G401 (cell line): Measurements from ENCODE around the gene YPEL4. TPM values are rescaled to one million over a fixed set of nuclear protein-coding genes. Genes with fewer than 3 reads are reported as not detected.
A peak's percentile ranks its signal among the peaks of the same experiment; 100 is the strongest.

Experiments
- DNase-seq: peaks from one replicate; pipeline ENCODE4 v3.0.0-alpha.2; 2015; ENCODE audit warnings: low spot score
- in situ Hi-C: cut with HindIII; loops from 2 replicates; pipeline ENCODE4 v1.10.0; 2016; ENCODE audit warnings: low sequenced_read_pairs, mixed read lengths
- total RNA-seq: library from RNA; depleted of rRNA; stranded (reverse); fragments of >200 nt; shearing (Covaris generic); gene quantifications from 2 replicates; pipeline ENCODE4 v1.2.3, GENCODE V29; 2014

YPEL4 gene
- total RNA-seq, 1 experiment from 2014 or later: not detected

GRCh38 chr11:57638005-57638781 lies 11.5 kb downstream of the YPEL4 start:
- peak; percentile 96 for DNase-seq
- in situ Hi-C loops: no loop called here

- in situ Hi-C loops: no loop called here
Measured at GRCh38 chr11:57637626-57638004, 12.1 kb downstream of the YPEL4 start.

GRCh38 chr11:57635246-57635645 lies 14.5 kb downstream of the YPEL4 start:
- in situ Hi-C loops: no loop called here
- no peak for DNase-seq

More at GRCh38 chr11:57637626-57638004, 12.1 kb downstream of the YPEL4 start:
- DNase-seq: no peak

GRCh38 chr11:57634311-57634710 lies 15.4 kb downstream of the YPEL4 start:
- in situ Hi-C loops: no loop called here
- no peak for DNase-seq

GRCh38 chr11:57633394-57634070 lies 16.2 kb downstream of the YPEL4 start:
- DNase-seq: no peak
- in situ Hi-C loops: no loop called here

- in situ Hi-C loops: no loop called here
- no peak for DNase-seq
Measured at GRCh38 chr11:57632116-57632515, 17.6 kb downstream of the YPEL4 start.

GRCh38 chr11:57630171-57630570 lies 19.5 kb downstream of the YPEL4 start:
- no peak for DNase-seq
- in situ Hi-C loops: no loop called here

- DNase-seq: no peak
- in situ Hi-C loops: no loop called here
Measured at GRCh38 chr11:57626895-57627294, 22.8 kb downstream of the YPEL4 start.

GRCh38 chr11:57624864-57625263 lies 24.8 kb downstream of the YPEL4 start:
- no peak for DNase-seq
- in situ Hi-C loops: no loop called here

- in situ Hi-C loops: no loop called here
- no peak for DNase-seq
Measured at GRCh38 chr11:57622263-57622662, 27.4 kb downstream of the YPEL4 start.

- DNase-seq: no peak
- in situ Hi-C loops: no loop called here
Measured at GRCh38 chr11:57620467-57620866, 29.2 kb downstream of the YPEL4 start.

- in situ Hi-C loops: no loop called here
- DNase-seq: no peak
Measured at GRCh38 chr11:57619331-57619730, 30.4 kb downstream of the YPEL4 start.

GRCh38 chr11:57618438-57618837 lies 31.3 kb downstream of the YPEL4 start:
- DNase-seq: no peak
- in situ Hi-C loops: no loop called here

- in situ Hi-C loops: no loop called here
- DNase-seq: no peak
Measured at GRCh38 chr11:57616595-57616994, 33.1 kb downstream of the YPEL4 start.

- no peak for DNase-seq
- in situ Hi-C loops: no loop called here
Measured at GRCh38 chr11:57615308-57615707, 34.4 kb downstream of the YPEL4 start.

- DNase-seq: no peak
- in situ Hi-C loops: no loop called here
Measured at GRCh38 chr11:57614234-57614772, 35.4 kb downstream of the YPEL4 start.

GRCh38 chr11:57610170-57610569 lies 39.5 kb downstream of the YPEL4 start:
- no peak for DNase-seq
- in situ Hi-C loops: no loop called here

GRCh38 chr11:57605028-57605420 lies 44.7 kb downstream of the YPEL4 start:
- no peak for DNase-seq
- in situ Hi-C loops: no loop called here

- DNase-seq: no peak
Measured at GRCh38 chr11:57604296-57605027, 45.2 kb downstream of the YPEL4 start.

GRCh38 chr11:57601297-57601696 lies 48.4 kb downstream of the YPEL4 start:
- DNase-seq: no peak
- in situ Hi-C loops: no loop called here

More at GRCh38 chr11:57604296-57605027, 45.2 kb downstream of the YPEL4 start:
- in situ Hi-C loops: no loop called here
